SW 1271 (cell line): ENCODE data around the gene CDH4.
"Not testable (repeated sequence)": the region's sequence is repeated elsewhere in the genome, so short reads cannot be mapped to it uniquely, and the experiment has no call there.

Experiments used
- DNase-seq, 2 experiments: peaks; one replicate each; lab custom pipeline; 2025; lab: John Stamatoyannopoulos, UW

The CDH4 gene

GRCh38 chr20:61439251-61439650 lies 187.2 kb downstream of the CDH4 start:
- DNase-seq: no peak

- no peak for DNase-seq
Observed at GRCh38 chr20:61440548-61441055, 188.5 kb downstream of the CDH4 start.

- no peak for DNase-seq
Observed at GRCh38 chr20:61441537-61441936, 189.5 kb downstream of the CDH4 start.

- no peak for DNase-seq
Observed at GRCh38 chr20:61442075-61442670, 190.1 kb downstream of the CDH4 start.

- DNase-seq: no peak
Observed at GRCh38 chr20:61442718-61443117, 190.7 kb downstream of the CDH4 start.

GRCh38 chr20:61443443-61444126 lies 191.5 kb downstream of the CDH4 start:
- DNase-seq: no peak

GRCh38 chr20:61444637-61445036 lies 192.6 kb downstream of the CDH4 start:
- no peak for DNase-seq

- DNase-seq: no peak
Observed at GRCh38 chr20:61445138-61445537, 193.1 kb downstream of the CDH4 start.

- DNase-seq: no peak
Observed at GRCh38 chr20:61445741-61446140, 193.7 kb downstream of the CDH4 start.

GRCh38 chr20:61447952-61448351 lies 195.9 kb downstream of the CDH4 start:
- no peak for DNase-seq

- no peak for DNase-seq
Observed at GRCh38 chr20:61448386-61448785, 196.3 kb downstream of the CDH4 start.

- no peak for DNase-seq
Observed at GRCh38 chr20:61449057-61449609, 197.1 kb downstream of the CDH4 start.

- no peak for DNase-seq
Observed at GRCh38 chr20:61449916-61450315, 197.9 kb downstream of the CDH4 start.

- DNase-seq: no peak
Observed at GRCh38 chr20:61450549-61450948, 198.5 kb downstream of the CDH4 start.

GRCh38 chr20:61451009-61451408 lies 198.9 kb downstream of the CDH4 start:
- DNase-seq: no peak

- DNase-seq: no peak
Observed at GRCh38 chr20:61451953-61452352, 199.9 kb downstream of the CDH4 start.

GRCh38 chr20:61453219-61453618 lies 201.2 kb downstream of the CDH4 start:
- no peak for DNase-seq

GRCh38 chr20:61453623-61454022 lies 201.6 kb downstream of the CDH4 start:
- not testable (repeated sequence) for DNase-seq

GRCh38 chr20:61454053-61454452 lies 202.0 kb downstream of the CDH4 start:
- no peak for DNase-seq

- no peak for DNase-seq
Observed at GRCh38 chr20:61455508-61456215, 203.6 kb downstream of the CDH4 start.

GRCh38 chr20:61457725-61458124 lies 205.7 kb downstream of the CDH4 start:
- no peak for DNase-seq

- DNase-seq: no peak
Observed at GRCh38 chr20:61458146-61458746, 206.2 kb downstream of the CDH4 start.
